ENCODE data around the gene INSYN2B.
"Not testable (repeated sequence)": the region's sequence is repeated elsewhere in the genome, so short reads cannot be mapped to it uniquely, and the experiment has no call there.

The INSYN2B gene

GRCh38 chr5:169838688-169839087 lies 141.6 kb downstream of the INSYN2B start:
- Histone ChIP-seq H3K36me3 (ENCODE audit: control insufficient read depth, insufficient read depth, low read length) (no peaks in the 10 kb centered on the region), H3K4me3 (ENCODE audit: low read depth, low read length) (no peak overlapping the region), H3K4me1 (no peaks in the 10 kb centered on the region), H2AFZ (peak overlapping the region; percentile 15), H3K9me3 (ENCODE audit: control insufficient read depth, low read length) (no peaks in the 10 kb centered on the region), H3K27ac (no peak overlapping the region), H3K79me2 (no peaks in the 10 kb centered on the region), H3K9ac (no peak overlapping the region), H3K27me3 (ENCODE audit: control insufficient read depth, insufficient read depth, low read length) (no peaks in the 10 kb centered on the region), H3K4me2 (ENCODE audit: low read length) (no peak overlapping the region)
- no peak for TF ChIP-seq CTCF (IDR thresholded peaks at IDR 0.05)

GRCh38 chr5:169837686-169838085 lies 142.6 kb downstream of the INSYN2B start:
- no peaks in the 10 kb centered on the region for H3K36me3 ChIP-seq (ENCODE audit: control insufficient read depth, insufficient read depth, low read length)
- H3K79me2 ChIP-seq = no peaks in the 10 kb centered on the region
- H3K27me3 ChIP-seq (ENCODE audit: control insufficient read depth, insufficient read depth, low read length) = no peaks in the 10 kb centered on the region
- no peaks in the 10 kb centered on the region for H3K9me3 ChIP-seq (ENCODE audit: control insufficient read depth, low read length)
- H3K4me2 ChIP-seq (ENCODE audit: low read length) = no peak overlapping the region
- H3K27ac ChIP-seq = no peak overlapping the region
- no peak overlapping the region for H3K4me3 ChIP-seq (ENCODE audit: low read depth, low read length)
- H3K9ac ChIP-seq = no peak overlapping the region
- no peaks in the 10 kb centered on the region for H3K4me1 ChIP-seq
- TF ChIP-seq CTCF (IDR thresholded peaks at IDR 0.05) = no peak
- no peak overlapping the region for H2AFZ ChIP-seq

- H3K4me3 ChIP-seq (ENCODE audit: low read depth, low read length) = no peak overlapping the region
- no peak overlapping the region for H3K4me2 ChIP-seq (ENCODE audit: low read length)
- H3K9ac ChIP-seq = no peak overlapping the region
- no peaks in the 10 kb centered on the region for H3K36me3 ChIP-seq (ENCODE audit: control insufficient read depth, insufficient read depth, low read length)
- no peaks in the 10 kb centered on the region for H3K9me3 ChIP-seq (ENCODE audit: control insufficient read depth, low read length)
- no peak for TF ChIP-seq CTCF (IDR thresholded peaks at IDR 0.05)
- no peaks in the 10 kb centered on the region for H3K79me2 ChIP-seq
- no peak overlapping the region for H3K27ac ChIP-seq
- no peaks in the 10 kb centered on the region for H3K27me3 ChIP-seq (ENCODE audit: control insufficient read depth, insufficient read depth, low read length)
- no peak overlapping the region for H2AFZ ChIP-seq
- peaks cover 2% of the 10 kb centered on the region for H3K4me1 ChIP-seq
These were observed 143.3 kb downstream of the INSYN2B start for GRCh38 chr5:169836835-169837536.

GRCh38 chr5:169834540-169834939 lies 145.8 kb downstream of the INSYN2B start:
- H3K4me2 ChIP-seq (ENCODE audit: low read length); H3K9me3 ChIP-seq (ENCODE audit: control insufficient read depth, low read length); H3K79me2 ChIP-seq; H3K27ac ChIP-seq; H3K9ac ChIP-seq; H3K27me3 ChIP-seq (ENCODE audit: control insufficient read depth, insufficient read depth, low read length); H3K36me3 ChIP-seq (ENCODE audit: control insufficient read depth, insufficient read depth, low read length); H2AFZ ChIP-seq; H3K4me3 ChIP-seq (ENCODE audit: low read depth, low read length); H3K4me1 ChIP-seq: not testable (repeated sequence)

- not testable (repeated sequence) for H3K9me3 ChIP-seq (ENCODE audit: control insufficient read depth, low read length); H3K4me3 ChIP-seq (ENCODE audit: low read depth, low read length); H3K4me1 ChIP-seq; H3K9ac ChIP-seq; H3K4me2 ChIP-seq (ENCODE audit: low read length); H3K27me3 ChIP-seq (ENCODE audit: control insufficient read depth, insufficient read depth, low read length); H3K27ac ChIP-seq; H3K36me3 ChIP-seq (ENCODE audit: control insufficient read depth, insufficient read depth, low read length); H2AFZ ChIP-seq; H3K79me2 ChIP-seq
These were observed 146.5 kb downstream of the INSYN2B start for GRCh38 chr5:169833681-169834292.
